Loucy (cell line): ENCODE results near the gene KDM6A.
"Not testable (repeated sequence)": the region's sequence is repeated elsewhere in the genome, so short reads cannot be mapped to it uniquely, and the experiment has no call there.

Source experiments
- H2AFZ ChIP-seq: fragments of 200-600 bp; sonication (generic); 2 replicates; pipeline ENCODE4 v1.6.0; 2016; ENCODE audit warnings: antibody characterized with exemption, mild to moderate bottlenecking, low read length, moderate library complexity
- H3F3A ChIP-seq: fragments of 200-600 bp; 2 replicates; pipeline ENCODE4 v1.6.0; 2016; ENCODE audit warnings: antibody characterized with exemption, low read depth, mild to moderate bottlenecking
- H3K27me3 ChIP-seq: fragments of 200-600 bp; sonication (generic); 2 replicates; pipeline ENCODE4 v1.6.1; 2014; ENCODE audit warnings: low read length, mild to moderate bottlenecking; ENCODE audit not compliant: insufficient read depth, poor library complexity, severe bottlenecking
- H3K36me3 ChIP-seq: fragments of 200-600 bp; sonication (generic); 2 replicates; pipeline ENCODE4 v1.6.1; 2016; ENCODE audit warnings: low read length; ENCODE audit not compliant: insufficient read depth
- H3K4me1 ChIP-seq: fragments of 200-600 bp; sonication (generic); 2 replicates; pipeline ENCODE4 v1.5.1; 2014; ENCODE audit warnings: low read length, mild to moderate bottlenecking; ENCODE audit not compliant: insufficient read depth, poor library complexity, severe bottlenecking
- H3K4me2 ChIP-seq: fragments of 200-600 bp; sonication (generic); 2 replicates; pipeline ENCODE4 v1.6.0; 2014; ENCODE audit warnings: antibody characterized with exemption, low read length, low read depth, mild to moderate bottlenecking; ENCODE audit not compliant: poor library complexity, severe bottlenecking
- H3K4me3 ChIP-seq: fragments of 200-600 bp; sonication (generic); 2 replicates; pipeline ENCODE4 v1.5.1; 2014; ENCODE audit warnings: low read length, mild to moderate bottlenecking, mixed read lengths; ENCODE audit not compliant: poor library complexity, severe bottlenecking
- H3K79me2 ChIP-seq: fragments of 200-600 bp; sonication (generic); 2 replicates; pipeline ENCODE4 v1.6.1; 2014; ENCODE audit warnings: low read length; ENCODE audit not compliant: insufficient read depth
- H3K9ac ChIP-seq: fragments of 200-600 bp; sonication (generic); 2 replicates; pipeline ENCODE4 v1.6.0; 2014; ENCODE audit warnings: mild to moderate bottlenecking, low read depth, low read length, moderate library complexity; ENCODE audit not compliant: poor library complexity, severe bottlenecking
- H3K9me2 ChIP-seq: fragments of 200-600 bp; sonication (generic); replicated peaks from 2 replicates; pipeline ENCODE4 v1.6.1; 2016; ENCODE audit warnings: low read depth, low read length, mixed read lengths
- H3K9me3 ChIP-seq: fragments of 200-600 bp; sonication (generic); 2 replicates; pipeline ENCODE4 v1.6.1; 2014; ENCODE audit warnings: mild to moderate bottlenecking, antibody characterized with exemption, low read length, low read depth; ENCODE audit not compliant: insufficient read depth
- H4K20me1 ChIP-seq: fragments of 200-600 bp; sonication (generic); 2 replicates; pipeline ENCODE4 v1.6.0; 2014; ENCODE audit warnings: antibody characterized with exemption, low read length, mild to moderate bottlenecking; ENCODE audit not compliant: insufficient read depth, poor library complexity, severe bottlenecking
- CTCF ChIP-seq: fragments of 200-600 bp; sonication (generic); conservative IDR thresholded peaks from 2 replicates; pipeline ENCODE4 v1.5.1; 2014; ENCODE audit warnings: mild to moderate bottlenecking, antibody characterized with exemption, low read length
- EZH2phosphoT487 ChIP-seq: fragments of 200-600 bp; IDR thresholded peaks from 2 replicates; pipeline ENCODE4 v1.6.1; 2018; ENCODE audit warnings: antibody characterized with exemption, mild to moderate bottlenecking, moderate library complexity, borderline replicate concordance

Gene KDM6A

GRCh38 chrX:45050558-45050957 is 177.6 kb downstream of the KDM6A start:
- no peak overlapping the region for H2AFZ ChIP-seq
- H3K36me3 ChIP-seq, result peaks cover 7% of the 10 kb centered on the region; the same call in 1 of the 2 replicates
- TF ChIP-seq EZH2phosphoT487 (no peak), CTCF (no peak)
- no peaks in the 10 kb centered on the region for H3K9me2 ChIP-seq
- H4K20me1 ChIP-seq, result no peaks in the 10 kb centered on the region
- H3K27me3 ChIP-seq, result no peaks in the 10 kb centered on the region
- H3K9me3 ChIP-seq, result no peaks in the 10 kb centered on the region
- H3K79me2 ChIP-seq, result no peaks in the 10 kb centered on the region
- no peak overlapping the region for H3K9ac ChIP-seq
- no peak overlapping the region for H3K4me2 ChIP-seq
- no peaks in the 10 kb centered on the region for H3K4me1 ChIP-seq
- no peaks in the 10 kb centered on the region for H3F3A ChIP-seq
- H3K4me3 ChIP-seq, result no peak overlapping the region

GRCh38 chrX:45056428-45057145 is 183.6 kb downstream of the KDM6A start:
- no peaks in the 10 kb centered on the region for H4K20me1 ChIP-seq
- no peak overlapping the region for H2AFZ ChIP-seq
- no peak overlapping the region for H3K4me2 ChIP-seq
- H3K4me1 ChIP-seq, result no peaks in the 10 kb centered on the region
- no peaks in the 10 kb centered on the region for H3K79me2 ChIP-seq
- H3K9me3 ChIP-seq, result no peaks in the 10 kb centered on the region
- no peaks in the 10 kb centered on the region for H3F3A ChIP-seq
- peaks cover 26% of the 10 kb centered on the region; the same call in 1 of the 2 replicates for H3K36me3 ChIP-seq
- TF ChIP-seq EZH2phosphoT487 (no peak), CTCF (no peak)
- H3K9ac ChIP-seq, result no peak overlapping the region
- H3K27me3 ChIP-seq, result no peaks in the 10 kb centered on the region
- H3K9me2 ChIP-seq, result no peaks in the 10 kb centered on the region
- H3K4me3 ChIP-seq, result no peak overlapping the region

GRCh38 chrX:45059906-45060305 is 186.9 kb downstream of the KDM6A start:
- H3K9me2 ChIP-seq, H3K4me2 ChIP-seq, H3K27me3 ChIP-seq, H3F3A ChIP-seq, H2AFZ ChIP-seq, H3K4me3 ChIP-seq, H3K9me3 ChIP-seq, H3K9ac ChIP-seq, H3K79me2 ChIP-seq, H3K4me1 ChIP-seq, H4K20me1 ChIP-seq: not testable (repeated sequence)
- H3K36me3 ChIP-seq, result peaks cover 42% of the 10 kb centered on the region; the same call in 1 of the 2 replicates
